Measurements from ENCODE around the gene KIF18B. TPM values are rescaled to one million over a fixed set of nuclear protein-coding genes. Genes with fewer than 3 reads are reported as not detected.

The KIF18B gene
- total and polyA plus RNA-seq, 2 of the 13 experiments (the other 11 are each of a cell fraction or from before 2014, with no cell fraction given), result 15.2 to 15.3 TPM

DNA sequence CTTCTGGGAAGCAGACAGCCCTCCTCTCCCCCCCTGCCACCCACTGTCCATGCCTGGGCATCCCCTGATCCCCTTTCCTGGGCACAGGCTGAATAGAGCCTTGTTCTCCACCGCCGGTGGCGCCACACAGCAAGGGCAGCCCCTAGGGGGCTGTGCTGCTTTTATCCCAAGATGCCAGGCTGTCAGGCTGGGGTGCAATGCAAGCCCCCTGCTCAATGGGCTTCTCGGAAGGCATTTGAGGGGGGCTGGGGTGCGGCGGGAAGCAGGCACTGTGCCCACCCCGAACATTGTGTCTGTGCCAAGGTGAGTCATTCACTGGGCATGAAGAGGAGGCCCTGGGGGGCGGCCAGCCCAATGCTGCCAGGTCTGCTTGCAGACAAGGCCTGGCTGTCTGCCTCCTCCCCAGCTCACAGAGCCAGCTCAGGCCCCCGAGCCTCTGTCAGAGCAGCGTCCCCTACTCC lies 30.8 kb downstream of the KIF18B start (continued):
- no peak for TF ChIP-seq MEF2D (CRISPR knock-in tag; IDR thresholded peaks at IDR 0.05)
- TF ChIP-seq NRL (CRISPR knock-in tag; IDR thresholded peaks at IDR 0.05; ENCODE audit: borderline replicate concordance), result no peak
- TF ChIP-seq RARA (CRISPR knock-in tag; IDR thresholded peaks at IDR 0.05), result no peak
- 0 out of 2 replicates have a peak, but pooled peaks have one; percentile 37 for TF ChIP-seq PCBP1 (IDR thresholded peaks at IDR 0.05; ENCODE audit: borderline replicate concordance, low read depth, low read length)
- TF ChIP-seq SALL1 (CRISPR knock-in tag; IDR thresholded peaks at IDR 0.05), result no peak
- TF ChIP-seq ZNF138 (CRISPR knock-in tag; IDR thresholded peaks at IDR 0.05; ENCODE audit: low read depth), result no peak
- no peak for TF ChIP-seq YEATS2 (CRISPR knock-in tag; IDR thresholded peaks at IDR 0.05; ENCODE audit: borderline replicate concordance)
- peak; percentile 76 for TF ChIP-seq HIC2 (CRISPR knock-in tag; IDR thresholded peaks at IDR 0.05; ENCODE audit: low read depth)
- no peak for TF ChIP-seq SMAD9 (CRISPR knock-in tag; IDR thresholded peaks at IDR 0.05)
- no peak for TF ChIP-seq PHF20 (CRISPR knock-in tag; IDR thresholded peaks at IDR 0.05)
- no peak for TF ChIP-seq ZNF33A (CRISPR knock-in tag; IDR thresholded peaks at IDR 0.05; ENCODE audit: borderline replicate concordance)
- no peak for TF ChIP-seq ZNF10 (CRISPR knock-in tag; IDR thresholded peaks at IDR 0.05; ENCODE audit: borderline replicate concordance, low read depth)
- peak; percentile 58 for TF ChIP-seq SRSF1 (optimal IDR thresholded peaks at IDR 0.05; ENCODE audit: low read depth, low read length)
- TF ChIP-seq STAG1 (CRISPR knock-in tag; IDR thresholded peaks at IDR 0.05), result no peak
- TF ChIP-seq ARNT2 (CRISPR knock-in tag; IDR thresholded peaks at IDR 0.05; ENCODE audit: low read depth), result no peak
- TF ChIP-seq, protein P1, sequence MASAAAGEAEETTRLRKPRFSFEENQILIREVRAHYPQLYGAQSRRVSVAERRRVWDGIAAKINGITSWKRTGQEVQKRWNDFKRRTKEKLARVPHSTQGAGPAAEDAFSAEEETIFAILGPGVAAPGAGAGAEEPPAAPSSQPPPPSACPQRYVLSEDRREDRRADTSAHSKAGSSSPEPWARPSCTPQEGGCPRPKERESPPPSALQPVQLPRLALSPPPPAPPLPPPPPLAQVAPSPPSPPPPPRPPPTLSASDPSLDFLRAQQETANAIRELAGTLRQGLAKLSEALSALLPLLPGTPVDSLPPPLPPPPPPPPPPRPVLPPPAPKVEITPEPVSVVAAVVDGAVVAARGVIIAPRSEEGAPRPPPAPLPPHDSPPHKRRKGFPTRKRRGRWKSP (CRISPR knock-in tag; IDR thresholded peaks at IDR 0.05), result no peak
- TF ChIP-seq AFF4 (CRISPR knock-in tag; IDR thresholded peaks at IDR 0.05), result no peak
- TF ChIP-seq, protein P2, sequence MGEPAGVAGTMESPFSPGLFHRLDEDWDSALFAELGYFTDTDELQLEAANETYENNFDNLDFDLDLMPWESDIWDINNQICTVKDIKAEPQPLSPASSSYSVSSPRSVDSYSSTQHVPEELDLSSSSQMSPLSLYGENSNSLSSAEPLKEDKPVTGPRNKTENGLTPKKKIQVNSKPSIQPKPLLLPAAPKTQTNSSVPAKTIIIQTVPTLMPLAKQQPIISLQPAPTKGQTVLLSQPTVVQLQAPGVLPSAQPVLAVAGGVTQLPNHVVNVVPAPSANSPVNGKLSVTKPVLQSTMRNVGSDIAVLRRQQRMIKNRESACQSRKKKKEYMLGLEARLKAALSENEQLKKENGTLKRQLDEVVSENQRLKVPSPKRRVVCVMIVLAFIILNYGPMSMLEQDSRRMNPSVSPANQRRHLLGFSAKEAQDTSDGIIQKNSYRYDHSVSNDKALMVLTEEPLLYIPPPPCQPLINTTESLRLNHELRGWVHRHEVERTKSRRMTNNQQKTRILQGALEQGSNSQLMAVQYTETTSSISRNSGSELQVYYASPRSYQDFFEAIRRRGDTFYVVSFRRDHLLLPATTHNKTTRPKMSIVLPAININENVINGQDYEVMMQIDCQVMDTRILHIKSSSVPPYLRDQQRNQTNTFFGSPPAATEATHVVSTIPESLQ (CRISPR knock-in tag; conservative IDR thresholded peaks at IDR 0.05), result no peak
- TF ChIP-seq SIN3A (IDR thresholded peaks at IDR 0.05; ENCODE audit: borderline replicate concordance, low read depth, low read length), result no peak
- no peak for TF ChIP-seq SRSF4 (IDR thresholded peaks at IDR 0.05; ENCODE audit: low read depth, low read length, poor library complexity, severe bottlenecking)
- no peak for TF ChIP-seq ZNF562 (CRISPR knock-in tag; IDR thresholded peaks at IDR 0.05; ENCODE audit: borderline replicate concordance)
- TF ChIP-seq ZNF143 (CRISPR knock-in tag; IDR thresholded peaks at IDR 0.05), result no peak
- no peak for TF ChIP-seq ETV6 (CRISPR knock-in tag; conservative IDR thresholded peaks at IDR 0.05)
